Measurements from ENCODE around the gene GNB1. TPM values are rescaled to one million over a fixed set of nuclear protein-coding genes. Genes with fewer than 3 reads are reported as not detected.
"Not testable (repeated sequence)": the region's sequence is repeated elsewhere in the genome, so short reads cannot be mapped to it uniquely, and the experiment has no call there.

The GNB1 gene
- total and polyA plus RNA-seq, 9 donors = 52.3 to 216 (median 178) TPM

GRCh38 chr1:1875932-1876331, 15.0 kb downstream of the GNB1 start:
- no peak for DNase-seq
- no peak overlapping the region for H3K4me3 ChIP-seq (ENCODE audit: low read length)
- H3K27me3 ChIP-seq (ENCODE audit: control insufficient read depth, insufficient read depth, low read length) = no peaks in the 10 kb centered on the region
- no peaks in the 10 kb centered on the region for H3K9me3 ChIP-seq (replicated peaks; ENCODE audit: control insufficient read depth, low read depth, low read length)
- no CpG with 5 or more reads among the region's 1 CpG for WGBS (ENCODE audit: insufficient coverage)
- no peak overlapping the region for H3K27ac ChIP-seq (ENCODE audit: low read length)
- peaks cover 17% of the 10 kb centered on the region for H3K4me1 ChIP-seq (ENCODE audit: control insufficient read depth, insufficient read depth, low read length)
- peaks cover 44% of the 10 kb centered on the region for H3K36me3 ChIP-seq (ENCODE audit: control insufficient read depth, insufficient read depth, low read length)

GRCh38 chr1:1874901-1875300, 16.0 kb downstream of the GNB1 start:
- no peak overlapping the region for H3K4me3 ChIP-seq (ENCODE audit: low read length)
- 96% methylated on average over 5 of the region's 7 CpGs for WGBS (ENCODE audit: insufficient coverage)
- no peaks in the 10 kb centered on the region for H3K27me3 ChIP-seq (ENCODE audit: control insufficient read depth, insufficient read depth, low read length)
- H3K27ac ChIP-seq (ENCODE audit: low read length) = no peak overlapping the region
- H3K36me3 ChIP-seq (ENCODE audit: control insufficient read depth, insufficient read depth, low read length) = peaks cover 42% of the 10 kb centered on the region
- H3K9me3 ChIP-seq (replicated peaks; ENCODE audit: control insufficient read depth, low read depth, low read length) = no peaks in the 10 kb centered on the region
- no peak for DNase-seq
- peaks cover 19% of the 10 kb centered on the region for H3K4me1 ChIP-seq (ENCODE audit: control insufficient read depth, insufficient read depth, low read length)

GRCh38 chr1:1873186-1873585, 17.7 kb downstream of the GNB1 start:
- Histone ChIP-seq H3K4me1 (ENCODE audit: control insufficient read depth, insufficient read depth, low read length) (peaks cover 15% of the 10 kb centered on the region), H3K36me3 (ENCODE audit: control insufficient read depth, insufficient read depth, low read length) (peaks cover 36% of the 10 kb centered on the region), H3K27ac (ENCODE audit: low read length) (no peak overlapping the region), H3K4me3 (ENCODE audit: low read length) (no peak overlapping the region), H3K9me3 (replicated peaks; ENCODE audit: control insufficient read depth, low read depth, low read length) (no peaks in the 10 kb centered on the region), H3K27me3 (ENCODE audit: control insufficient read depth, insufficient read depth, low read length) (no peaks in the 10 kb centered on the region)
- DNase-seq = no peak
- WGBS (ENCODE audit: insufficient coverage) = no CpG with 5 or more reads among the region's 2 CpGs

- peaks cover 36% of the 10 kb centered on the region for H3K36me3 ChIP-seq (ENCODE audit: control insufficient read depth, insufficient read depth, low read length)
- 76% methylated on average over 8 of the region's 11 CpGs for WGBS (ENCODE audit: insufficient coverage)
- H3K9me3 ChIP-seq (replicated peaks; ENCODE audit: control insufficient read depth, low read depth, low read length) = no peaks in the 10 kb centered on the region
- no peak overlapping the region for H3K27ac ChIP-seq (ENCODE audit: low read length)
- DNase-seq = no peak
- no peak overlapping the region for H3K4me3 ChIP-seq (ENCODE audit: low read length)
- peaks cover 15% of the 10 kb centered on the region for H3K4me1 ChIP-seq (ENCODE audit: control insufficient read depth, insufficient read depth, low read length)
- no peaks in the 10 kb centered on the region for H3K27me3 ChIP-seq (ENCODE audit: control insufficient read depth, insufficient read depth, low read length)
These were observed 18.4 kb downstream of the GNB1 start for GRCh38 chr1:1872329-1872994.

- H3K9me3 ChIP-seq (replicated peaks; ENCODE audit: control insufficient read depth, low read depth, low read length) = no peaks in the 10 kb centered on the region
- H3K27me3 ChIP-seq (ENCODE audit: control insufficient read depth, insufficient read depth, low read length) = no peaks in the 10 kb centered on the region
- H3K27ac ChIP-seq (ENCODE audit: low read length) = no peak overlapping the region
- H3K36me3 ChIP-seq (ENCODE audit: control insufficient read depth, insufficient read depth, low read length) = peaks cover 15% of the 10 kb centered on the region
- H3K4me1 ChIP-seq (ENCODE audit: control insufficient read depth, insufficient read depth, low read length) = peaks cover 15% of the 10 kb centered on the region
- 100% methylated on average over 1 of the region's 4 CpGs for WGBS (ENCODE audit: insufficient coverage)
- H3K4me3 ChIP-seq (ENCODE audit: low read length) = no peak overlapping the region
- no peak for DNase-seq
These were observed 21.4 kb downstream of the GNB1 start for GRCh38 chr1:1869469-1869868.

- Histone ChIP-seq H3K27me3 (ENCODE audit: control insufficient read depth, insufficient read depth, low read length) (no peaks in the 10 kb centered on the region), H3K4me1 (ENCODE audit: control insufficient read depth, insufficient read depth, low read length) (peaks cover 6% of the 10 kb centered on the region), H3K9me3 (replicated peaks; ENCODE audit: control insufficient read depth, low read depth, low read length) (no peaks in the 10 kb centered on the region), H3K36me3 (ENCODE audit: control insufficient read depth, insufficient read depth, low read length) (peaks cover 7% of the 10 kb centered on the region), H3K4me3 (ENCODE audit: low read length) (no peak overlapping the region), H3K27ac (ENCODE audit: low read length) (no peak overlapping the region)
- WGBS (ENCODE audit: insufficient coverage) = 100% methylated on average over 1 of the region's 3 CpGs
- DNase-seq = no peak
These were observed 23.7 kb downstream of the GNB1 start for GRCh38 chr1:1867164-1867563.

- Histone ChIP-seq H3K4me1 (ENCODE audit: control insufficient read depth, insufficient read depth, low read length) (peaks cover 27% of the 10 kb centered on the region), H3K27ac (ENCODE audit: low read length) (no peak overlapping the region), H3K27me3 (ENCODE audit: control insufficient read depth, insufficient read depth, low read length) (no peaks in the 10 kb centered on the region), H3K4me3 (ENCODE audit: low read length) (no peak overlapping the region), H3K9me3 (replicated peaks; ENCODE audit: control insufficient read depth, low read depth, low read length) (no peaks in the 10 kb centered on the region), H3K36me3 (ENCODE audit: control insufficient read depth, insufficient read depth, low read length) (peaks cover 4% of the 10 kb centered on the region)
- 75% methylated on average over 4 of the region's 6 CpGs for WGBS (ENCODE audit: insufficient coverage)
- no peak for DNase-seq
These were observed 27.9 kb downstream of the GNB1 start for GRCh38 chr1:1862905-1863547.

- 74% methylated on average over 8 of the region's 13 CpGs for WGBS (ENCODE audit: insufficient coverage)
- not testable (repeated sequence) for H3K36me3 ChIP-seq (ENCODE audit: control insufficient read depth, insufficient read depth, low read length); H3K9me3 ChIP-seq (replicated peaks; ENCODE audit: control insufficient read depth, low read depth, low read length); H3K4me3 ChIP-seq (ENCODE audit: low read length); H3K27me3 ChIP-seq (ENCODE audit: control insufficient read depth, insufficient read depth, low read length); DNase-seq
- Histone ChIP-seq H3K4me1 (ENCODE audit: control insufficient read depth, insufficient read depth, low read length) (peaks cover 32% of the 10 kb centered on the region), H3K27ac (ENCODE audit: low read length) (peak overlapping the region; percentile 15)
These were observed 29.1 kb downstream of the GNB1 start for GRCh38 chr1:1861761-1862310.

GRCh38 chr1:1861339-1861730, 29.6 kb downstream of the GNB1 start:
- peak; percentile 52 for DNase-seq
- Histone ChIP-seq H3K4me3 (ENCODE audit: low read length) (no peak overlapping the region), H3K36me3 (ENCODE audit: control insufficient read depth, insufficient read depth, low read length) (peaks cover 8% of the 10 kb centered on the region)

GRCh38 chr1:1859970-1860697, 30.8 kb downstream of the GNB1 start:
- Histone ChIP-seq H3K27ac (ENCODE audit: low read length) (peak overlapping the region; percentile 89), H3K4me1 (ENCODE audit: control insufficient read depth, insufficient read depth, low read length) (peaks cover 32% of the 10 kb centered on the region)
- WGBS (ENCODE audit: insufficient coverage) = 90% methylated on average over 2 of the region's 8 CpGs
- not testable (repeated sequence) for H3K36me3 ChIP-seq (ENCODE audit: control insufficient read depth, insufficient read depth, low read length); DNase-seq; H3K4me3 ChIP-seq (ENCODE audit: low read length); H3K9me3 ChIP-seq (replicated peaks; ENCODE audit: control insufficient read depth, low read depth, low read length); H3K27me3 ChIP-seq (ENCODE audit: control insufficient read depth, insufficient read depth, low read length)

More at GRCh38 chr1:1861339-1861730, 29.6 kb downstream of the GNB1 start:
- no peaks in the 10 kb centered on the region for H3K9me3 ChIP-seq (replicated peaks; ENCODE audit: control insufficient read depth, low read depth, low read length)
- no CpG with 5 or more reads among the region's 1 CpG for WGBS (ENCODE audit: insufficient coverage)
- H3K27ac ChIP-seq (ENCODE audit: low read length) = peak overlapping the region; percentile 15
- no peaks in the 10 kb centered on the region for H3K27me3 ChIP-seq (ENCODE audit: control insufficient read depth, insufficient read depth, low read length)
- peaks cover 32% of the 10 kb centered on the region for H3K4me1 ChIP-seq (ENCODE audit: control insufficient read depth, insufficient read depth, low read length)
